Fibroblast of skin of abdomen (primary cell): Measurements from ENCODE around the gene SPON1.
A peak's percentile ranks its signal among the peaks of the same experiment; 100 is the strongest.
"Not testable (repeated sequence)": the region's sequence is repeated elsewhere in the genome, so short reads cannot be mapped to it uniquely, and the experiment has no call there.

Experiments used
- DNase-seq: peaks from one replicate; pipeline ENCODE4 v3.0.0-alpha.2; 2013

The SPON1 gene

GRCh38 chr11:14252501-14252900 lies 290.0 kb downstream of the SPON1 start:
- DNase-seq, result not testable (repeated sequence)

- DNase-seq, result no peak
Measured at GRCh38 chr11:14253421-14253820, 290.9 kb downstream of the SPON1 start.

GRCh38 chr11:14253840-14254239 lies 291.3 kb downstream of the SPON1 start:
- no peak for DNase-seq

GRCh38 chr11:14254533-14255237 lies 292.2 kb downstream of the SPON1 start:
- no peak for DNase-seq

GRCh38 chr11:14255238-14255534 lies 292.7 kb downstream of the SPON1 start:
- no peak for DNase-seq

GRCh38 chr11:14258221-14258935 lies 295.9 kb downstream of the SPON1 start:
- DNase-seq, result peak; percentile 42

- DNase-seq, result no peak
Measured at GRCh38 chr11:14259186-14259784, 296.8 kb downstream of the SPON1 start.

- DNase-seq, result no peak
Measured at GRCh38 chr11:14259878-14260277, 297.4 kb downstream of the SPON1 start.

- no peak for DNase-seq
Measured at GRCh38 chr11:14261066-14261465, 298.5 kb downstream of the SPON1 start.

- no peak for DNase-seq
Measured at GRCh38 chr11:14262271-14262846, 299.8 kb downstream of the SPON1 start.

- no peak for DNase-seq
Measured at GRCh38 chr11:14264966-14265365, 302.4 kb downstream of the SPON1 start.

GRCh38 chr11:14266622-14267021 lies 304.1 kb downstream of the SPON1 start:
- no peak for DNase-seq

GRCh38 chr11:14267861-14268635 lies 305.5 kb downstream of the SPON1 start:
- no peak for DNase-seq

GRCh38 chr11:14269692-14270573 lies 307.4 kb downstream of the SPON1 start:
- no peak for DNase-seq

- DNase-seq, result no peak
Measured at GRCh38 chr11:14270690-14271542, 308.4 kb downstream of the SPON1 start.

GRCh38 chr11:14273895-14274294 lies 311.4 kb downstream of the SPON1 start:
- no peak for DNase-seq

- peak; percentile 70 for DNase-seq
Measured at GRCh38 chr11:14275076-14275475, 312.6 kb downstream of the SPON1 start.

- not testable (repeated sequence) for DNase-seq
Measured at GRCh38 chr11:14278869-14279268, 316.3 kb downstream of the SPON1 start.

GRCh38 chr11:14288189-14288935 lies 325.8 kb downstream of the SPON1 start:
- DNase-seq, result peak; percentile 81

- DNase-seq, result no peak
Measured at GRCh38 chr11:14290422-14290821, 327.9 kb downstream of the SPON1 start.
